ENCODE results near the gene AGRP. TPM values are rescaled to one million over a fixed set of nuclear protein-coding genes. Genes with fewer than 3 reads are reported as not detected.
A peak's percentile ranks its signal among the peaks of the same experiment; 100 is the strongest.

The AGRP gene
- total RNA-seq, 2 experiments from 2014 or later = not detected

- peak overlapping the region; percentile 98 to 100 for H3K27ac ChIP-seq (ENCODE audit: low read depth in 1 of 2, low read length in 2 of 2)
- intact Hi-C loops (cut with DNase I, micrococcal nuclease) = loop anchor here (2.0 to 5.0 kb wide), 3 partner anchors 41 to 237 kb away; partner anchors contain the start of genes C16orf86 (in 1 of the 2), ENKD1 (in 1 of the 2) and GFOD2 (in 1 of the 2)
- Mint-ChIP-seq H3K27me3 (no peaks in the 10 kb centered on the region), H3K4me1 (ENCODE audit: low read depth) (peaks cover 47% of the 10 kb centered on the region), H3K36me3 (ENCODE audit: low read depth) (peaks cover 32% of the 10 kb centered on the region), H3K9me3 (no peaks in the 10 kb centered on the region), H3K4me3 (peak overlapping the region; percentile 98), H3K27ac (peak overlapping the region; percentile 95)
- POLR2A ChIA-PET = interaction anchor here (0.6 to 2.2 kb wide), 24 partner anchors 11 to 958 kb away, joined by 3 to 16 read pairs (median 4); partner anchors contain the start of genes ACD, CTCF, FHOD1 and GFOD2
- peak in 11 of 14 experiments; percentile 20 to 66 (median 29) for DNase-seq
- H3K27me3 ChIP-seq (ENCODE audit: control insufficient read depth in 1 of 2, insufficient read depth in 2 of 2, low read length in 2 of 2) = no peaks in the 10 kb centered on the region
- no peak for TF ChIP-seq CTCF (IDR thresholded peaks at IDR 0.05)
- peaks cover 53% of the 10 kb centered on the region for H3K4me1 ChIP-seq (ENCODE audit: insufficient read depth, low read length)
- CTCF ChIA-PET = interaction anchor here (0.6 to 2.6 kb wide), 31 partner anchors 9 to 517 kb away, joined by 3 to 48 read pairs (median 4); partner anchors contain the start of genes ACD, CTCF, GFOD2 and PARD6A
- no peaks in the 10 kb centered on the region for H3K9me3 ChIP-seq (ENCODE audit: control insufficient read depth in 1 of 2, insufficient read depth in 1 of 2, low read length in 2 of 2)
- ATAC-seq (ENCODE audit: poor library complexity) = peak; percentile 5
- H3K36me3 ChIP-seq (ENCODE audit: insufficient read depth, low read length) = peaks cover 14% of the 10 kb centered on the region
- peak overlapping the region; percentile 100 for H3K4me3 ChIP-seq (ENCODE audit: low read length)
Observed at GRCh38 chr16:67481561-67482232, 1.6 kb downstream of the AGRP start.

- ATAC-seq (ENCODE audit: poor library complexity) = peak; percentile 87
- Mint-ChIP-seq H3K9me3 (no peaks in the 10 kb centered on the region), H3K4me3 (peak within 1 kb of the TSS; percentile 98), H3K27me3 (no peaks in the 10 kb centered on the region), H3K36me3 (ENCODE audit: low read depth) (peaks cover 32% of the 10 kb centered on the region), H3K4me1 (ENCODE audit: low read depth) (peaks cover 54% of the 10 kb centered on the region), H3K27ac (peak within 1 kb of the TSS; percentile 95)
- Histone ChIP-seq H3K27me3 (ENCODE audit: control insufficient read depth in 1 of 2, insufficient read depth in 2 of 2, low read length in 2 of 2) (no peaks in the 10 kb centered on the region), H3K4me3 (ENCODE audit: low read length) (peak within 1 kb of the TSS; percentile 100), H3K4me1 (ENCODE audit: insufficient read depth, low read length) (peaks cover 53% of the 10 kb centered on the region), H3K9me3 (ENCODE audit: control insufficient read depth in 1 of 2, insufficient read depth in 1 of 2, low read length in 2 of 2) (no peaks in the 10 kb centered on the region), H3K36me3 (ENCODE audit: insufficient read depth, low read length) (peaks cover 11% of the 10 kb centered on the region), H3K27ac (ENCODE audit: low read depth in 1 of 2, low read length in 2 of 2) (peak within 1 kb of the TSS; percentile 98 to 100)
- ChIA-PET POLR2A (interaction anchor here (0.6 to 2.2 kb wide), 26 partner anchors 10 to 957 kb away, joined by 3 to 16 read pairs (median 4); partner anchors contain the start of genes ACD, CARMIL2, CTCF and FHOD1), CTCF (interaction anchor here (0.5 to 2.6 kb wide), 35 partner anchors 10 to 746 kb away, joined by 3 to 48 read pairs (median 4); partner anchors contain the start of genes ACD, CTCF, GFOD2 and NFATC3)
- intact Hi-C loops (cut with DNase I, micrococcal nuclease) = loop anchor here (2.0 to 5.0 kb wide), 3 partner anchors 41 to 238 kb away; partner anchors contain the start of genes C16orf86 (in 1 of the 2), ENKD1 (in 1 of the 2) and GFOD2 (in 1 of the 2)
- peak; percentile 81 for TF ChIP-seq CTCF (IDR thresholded peaks at IDR 0.05)
- DNase-seq = peak; percentile 96 to 100 (median 99)
Observed at GRCh38 chr16:67480833-67481560, 2.4 kb downstream of the AGRP start, which contains the start of gene ATP6V0D1. Gene ATP6V0D1, minus strand, starts transcription at chr16:67481157. Its CDS starts 71 bp downstream, at chr16:67481086.

- Mint-ChIP-seq H3K27ac (peak overlapping the region; percentile 27), H3K36me3 (ENCODE audit: low read depth) (peaks cover 32% of the 10 kb centered on the region), H3K4me1 (ENCODE audit: low read depth) (peaks cover 70% of the 10 kb centered on the region), H3K27me3 (no peaks in the 10 kb centered on the region), H3K4me3 (peak overlapping the region; percentile 80), H3K9me3 (no peaks in the 10 kb centered on the region)
- Histone ChIP-seq H3K36me3 (ENCODE audit: insufficient read depth, low read length) (peaks cover 7% of the 10 kb centered on the region), H3K27me3 (ENCODE audit: control insufficient read depth in 1 of 2, insufficient read depth in 2 of 2, low read length in 2 of 2) (no peaks in the 10 kb centered on the region), H3K9me3 (ENCODE audit: control insufficient read depth in 1 of 2, insufficient read depth in 1 of 2, low read length in 2 of 2) (no peaks in the 10 kb centered on the region), H3K27ac (ENCODE audit: low read depth in 1 of 2, low read length in 2 of 2) (no peak overlapping the region), H3K4me1 (ENCODE audit: insufficient read depth, low read length) (peaks cover 51% of the 10 kb centered on the region), H3K4me3 (ENCODE audit: low read length) (no peak overlapping the region)
- ChIA-PET CTCF (interaction anchor here (1.0 to 2.0 kb wide), 2 partner anchors 43 to 280 kb away, joined by 3 to 5 read pairs; no protein-coding TSS in a partner anchor), POLR2A (interaction anchor here (0.6 kb wide), 1 partner anchor 368 kb away, joined by 3 read pairs; no protein-coding TSS in a partner anchor)
- DNase-seq = no peak
- TF ChIP-seq CTCF (IDR thresholded peaks at IDR 0.05) = no peak
- no peak for ATAC-seq (ENCODE audit: poor library complexity)
- intact Hi-C loops (cut with DNase I, micrococcal nuclease) = loop anchor here in 1 of 2 experiments (10.0 kb wide), 1 partner anchor 193 kb away; no protein-coding TSS in a partner anchor
Observed at GRCh38 chr16:67477960-67478554, 5.3 kb downstream of the AGRP start.

Data from CD4-positive, alpha-beta T cell (primary cell).